ENCODE data around the gene FNBP1. TPM values are rescaled to one million over a fixed set of nuclear protein-coding genes. Genes with fewer than 3 reads are reported as not detected.

The FNBP1 gene
- total RNA-seq, 1 donor from 2014 or later: 12.1 TPM

DNA sequence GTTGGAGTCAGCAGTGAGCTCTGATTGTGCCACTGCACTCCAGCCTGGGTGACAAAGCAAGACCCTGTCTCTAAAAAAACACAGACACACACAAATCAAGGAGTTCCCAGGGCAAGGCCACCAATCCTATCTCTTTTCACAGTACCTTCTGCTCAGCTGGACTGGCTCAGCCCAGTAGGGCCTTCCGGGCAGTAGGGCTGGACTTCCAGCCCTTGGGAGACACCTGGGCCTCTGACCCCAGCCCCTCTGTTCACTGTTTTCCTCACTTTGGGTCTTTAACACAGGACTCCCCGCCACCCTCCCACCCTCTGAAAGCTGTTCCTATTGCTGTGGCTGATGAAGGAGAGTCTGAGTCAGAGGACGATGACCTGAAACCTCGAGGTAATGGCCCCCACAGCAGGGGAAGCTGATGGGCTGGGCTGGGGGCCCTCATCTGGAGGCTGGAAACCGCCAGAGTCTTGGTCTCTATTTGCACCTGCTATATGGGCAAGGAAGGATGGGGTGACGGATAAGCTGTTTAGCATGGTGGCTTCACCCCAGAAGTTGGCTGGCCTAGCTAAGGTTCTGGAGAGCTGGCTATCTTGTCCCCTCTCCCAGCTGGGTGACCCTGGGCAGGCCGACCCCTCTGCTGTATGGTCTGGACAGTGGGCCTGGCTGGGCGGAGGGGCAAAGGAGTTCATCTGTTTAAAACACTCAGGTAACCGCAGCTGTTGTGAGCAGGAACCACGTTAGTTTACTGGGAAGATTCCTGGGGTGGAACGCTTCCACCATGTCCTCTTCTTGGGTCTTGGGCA, 182.1 kb downstream of the FNBP1 start:
- H3K36me3 ChIP-seq (ENCODE audit: control insufficient read depth, insufficient read depth, low read length): peaks cover 2% of the 10 kb centered on the region
- TF ChIP-seq, protein P1, sequence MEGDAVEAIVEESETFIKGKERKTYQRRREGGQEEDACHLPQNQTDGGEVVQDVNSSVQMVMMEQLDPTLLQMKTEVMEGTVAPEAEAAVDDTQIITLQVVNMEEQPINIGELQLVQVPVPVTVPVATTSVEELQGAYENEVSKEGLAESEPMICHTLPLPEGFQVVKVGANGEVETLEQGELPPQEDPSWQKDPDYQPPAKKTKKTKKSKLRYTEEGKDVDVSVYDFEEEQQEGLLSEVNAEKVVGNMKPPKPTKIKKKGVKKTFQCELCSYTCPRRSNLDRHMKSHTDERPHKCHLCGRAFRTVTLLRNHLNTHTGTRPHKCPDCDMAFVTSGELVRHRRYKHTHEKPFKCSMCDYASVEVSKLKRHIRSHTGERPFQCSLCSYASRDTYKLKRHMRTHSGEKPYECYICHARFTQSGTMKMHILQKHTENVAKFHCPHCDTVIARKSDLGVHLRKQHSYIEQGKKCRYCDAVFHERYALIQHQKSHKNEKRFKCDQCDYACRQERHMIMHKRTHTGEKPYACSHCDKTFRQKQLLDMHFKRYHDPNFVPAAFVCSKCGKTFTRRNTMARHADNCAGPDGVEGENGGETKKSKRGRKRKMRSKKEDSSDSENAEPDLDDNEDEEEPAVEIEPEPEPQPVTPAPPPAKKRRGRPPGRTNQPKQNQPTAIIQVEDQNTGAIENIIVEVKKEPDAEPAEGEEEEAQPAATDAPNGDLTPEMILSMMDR (IDR thresholded peaks at IDR 0.05; ENCODE audit: insufficient read depth, low read length, poor library complexity, severe bottlenecking): no peak
- H3K27me3 ChIP-seq (ENCODE audit: control insufficient read depth, insufficient read depth, low read length): no peaks in the 10 kb centered on the region
- H3K4me3 ChIP-seq (ENCODE audit: low read depth, low read length): no peak overlapping the region
- no peak for DNase-seq (ENCODE audit: low read depth)

DNA sequence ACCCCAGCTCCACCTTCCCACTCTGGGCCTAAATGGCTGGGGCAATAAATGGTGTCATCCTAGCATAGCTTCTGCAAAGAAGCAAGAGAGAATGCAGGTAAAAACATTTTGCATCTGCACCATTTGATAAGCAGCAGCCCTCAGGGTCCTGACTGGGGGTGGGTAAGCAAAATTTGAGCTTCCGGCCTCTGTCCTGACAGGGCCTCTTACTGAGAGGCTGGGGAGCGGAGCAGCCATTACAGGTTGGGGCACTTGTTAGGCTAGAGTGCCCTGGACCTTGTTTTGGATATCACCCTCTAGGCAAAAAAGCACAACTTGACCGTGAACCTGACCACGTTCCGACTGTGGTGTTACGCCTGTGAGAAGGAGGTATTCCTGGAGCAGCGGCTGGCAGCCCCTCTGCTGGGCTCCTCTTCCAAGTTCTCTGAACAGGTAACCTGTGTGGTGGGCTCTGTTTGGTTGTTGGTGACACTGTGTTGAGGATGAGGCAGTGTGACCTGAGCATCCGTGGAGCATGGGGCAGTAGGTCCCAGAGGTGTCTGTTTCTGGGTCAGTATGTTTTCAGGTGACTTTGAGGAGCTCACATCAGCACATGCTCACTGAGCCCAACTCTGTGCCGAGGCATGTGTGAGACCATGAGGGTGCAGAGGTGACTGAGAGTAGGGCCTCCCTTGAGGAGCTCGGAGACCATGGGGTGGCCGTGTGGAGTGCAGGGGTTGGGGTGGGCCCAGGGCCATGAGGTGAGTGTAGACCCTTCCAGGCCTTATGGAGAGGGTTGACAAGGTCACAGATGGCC, 184.6 kb downstream of the FNBP1 start:
- TF ChIP-seq, protein P1 (IDR thresholded peaks at IDR 0.05; ENCODE audit: insufficient read depth, low read length, poor library complexity, severe bottlenecking): no peak
- H3K4me3 ChIP-seq (ENCODE audit: low read depth, low read length): no peak overlapping the region
- DNase-seq (ENCODE audit: low read depth): no peak
- peaks cover 3% of the 10 kb centered on the region for H3K36me3 ChIP-seq (ENCODE audit: control insufficient read depth, insufficient read depth, low read length)
- H3K27me3 ChIP-seq (ENCODE audit: control insufficient read depth, insufficient read depth, low read length): no peaks in the 10 kb centered on the region

DNA sequence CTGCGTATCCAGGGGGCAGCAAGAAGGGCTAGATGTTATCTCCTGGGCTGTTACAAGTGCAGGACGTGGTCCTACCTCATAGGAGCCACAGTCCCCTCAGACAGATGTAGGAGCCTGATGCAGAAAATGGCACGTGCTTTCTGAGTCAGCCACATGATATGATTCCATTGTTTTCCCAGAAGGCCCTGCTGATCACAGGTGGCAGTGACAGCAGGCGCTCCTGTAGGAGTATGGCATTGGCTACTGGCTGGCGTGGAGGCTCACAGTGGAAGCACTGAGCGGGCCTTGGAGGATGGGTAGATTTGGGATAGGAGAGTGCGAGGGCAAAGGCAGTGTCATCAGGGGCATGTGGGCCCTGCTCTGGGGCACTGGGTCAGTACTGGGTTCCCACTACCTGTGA, 185.8 kb downstream of the FNBP1 start:
- DNase-seq (ENCODE audit: low read depth): no peak
- Histone ChIP-seq H3K27me3 (ENCODE audit: control insufficient read depth, insufficient read depth, low read length) (no peaks in the 10 kb centered on the region), H3K36me3 (ENCODE audit: control insufficient read depth, insufficient read depth, low read length) (peaks cover 4% of the 10 kb centered on the region), H3K4me3 (ENCODE audit: low read depth, low read length) (no peak overlapping the region)
- TF ChIP-seq, protein P1 (IDR thresholded peaks at IDR 0.05; ENCODE audit: insufficient read depth, low read length, poor library complexity, severe bottlenecking): no peak

DNA sequence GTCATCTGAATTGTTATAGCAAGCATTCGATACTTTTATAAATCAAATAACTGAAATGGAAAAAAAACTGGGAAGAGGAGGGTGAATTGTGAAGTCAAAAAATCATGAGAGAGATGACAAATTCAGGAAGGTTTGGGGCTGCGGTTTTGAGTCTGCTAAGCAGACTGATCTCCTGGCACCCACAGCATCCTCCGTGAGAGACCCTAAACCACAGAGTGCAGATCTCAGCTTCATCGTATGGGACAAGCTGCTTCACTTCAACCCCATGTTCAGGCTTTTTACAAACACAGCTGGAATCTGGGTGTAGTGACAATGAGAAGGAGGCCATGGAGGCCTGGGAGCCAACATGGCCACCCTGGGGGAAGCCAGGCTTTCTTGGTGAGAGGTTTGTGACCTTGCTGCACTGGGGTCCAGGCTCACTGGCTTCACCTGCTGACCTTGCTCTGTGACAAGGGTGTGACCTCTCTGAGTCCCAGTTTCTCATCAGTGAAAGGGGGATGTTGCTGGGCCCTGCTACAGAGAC, 188.3 kb downstream of the FNBP1 start:
- Histone ChIP-seq H3K27me3 (ENCODE audit: control insufficient read depth, insufficient read depth, low read length) (no peaks in the 10 kb centered on the region), H3K4me3 (ENCODE audit: low read depth, low read length) (no peak overlapping the region), H3K36me3 (ENCODE audit: control insufficient read depth, insufficient read depth, low read length) (peaks cover 4% of the 10 kb centered on the region)
- DNase-seq (ENCODE audit: low read depth): no peak
- TF ChIP-seq, protein P1 (IDR thresholded peaks at IDR 0.05; ENCODE audit: insufficient read depth, low read length, poor library complexity, severe bottlenecking): no peak

DNA sequence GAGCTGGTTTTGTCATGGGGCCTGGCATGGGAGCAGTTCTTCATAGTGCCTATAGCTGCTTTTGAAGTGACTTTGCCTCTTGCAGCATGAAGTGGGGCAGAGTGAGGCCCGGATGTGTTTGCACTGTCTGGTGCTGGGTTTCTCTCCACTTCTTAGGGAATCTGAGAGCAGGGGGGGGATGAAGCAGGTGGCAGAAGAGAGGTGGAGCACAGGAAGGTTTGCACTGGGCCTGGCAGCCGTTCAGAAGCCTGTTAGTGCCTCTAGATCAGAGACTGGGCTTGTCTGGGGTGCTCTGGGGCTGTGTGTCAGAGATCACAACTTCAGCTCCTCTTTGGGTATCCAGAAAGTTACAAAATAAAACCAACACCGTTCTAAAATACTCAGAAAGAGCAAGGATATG, 189.4 kb downstream of the FNBP1 start:
- TF ChIP-seq, protein P1 (IDR thresholded peaks at IDR 0.05; ENCODE audit: insufficient read depth, low read length, poor library complexity, severe bottlenecking): no peak
- DNase-seq (ENCODE audit: low read depth): no peak
- H3K36me3 ChIP-seq (ENCODE audit: control insufficient read depth, insufficient read depth, low read length): peaks cover 4% of the 10 kb centered on the region
- no peaks in the 10 kb centered on the region for H3K27me3 ChIP-seq (ENCODE audit: control insufficient read depth, insufficient read depth, low read length)
- no peak overlapping the region for H3K4me3 ChIP-seq (ENCODE audit: low read depth, low read length)
